Lung (tissue), 12 donors: Measurements from ENCODE around the gene DHX15. TPM values are rescaled to one million over a fixed set of nuclear protein-coding genes. Genes with fewer than 3 reads are reported as not detected.

ENCODE experiments used
- ATAC-seq: fragments of 200-7000 bp; cut with Tn5 transposase; one replicate; pipeline ENCODE4 v1.9.1; 2020; ENCODE audit warnings: moderate number of reproducible peaks; ENCODE audit not compliant: insufficient read depth, low FRiP score
- DNase-seq, 3 donors: peaks; one replicate each; pipeline ENCODE4 v3.0.0-alpha.2; 2013 to 2017
- H3K27ac ChIP-seq, 2 donors: one replicate each; pipeline ENCODE4 v1.5.1; 2013; ENCODE audit warnings: mild to moderate bottlenecking in 2 of 2, moderate library complexity in 2 of 2, control low read depth in 1 of 2, inconsistent platforms in 1 of 2, low read depth in 1 of 2, low read length in 1 of 2
- H3K27me3 ChIP-seq, 3 donors: one replicate each; pipeline ENCODE4 v1.5.1; 2013; ENCODE audit warnings: low read length in 2 of 3; ENCODE audit not compliant: control insufficient read depth in 3 of 3, insufficient read depth in 3 of 3
- H3K36me3 ChIP-seq, 4 donors: one replicate each; pipeline ENCODE4 v1.5.1; 2013; ENCODE audit warnings: low read length in 4 of 4, mild to moderate bottlenecking in 1 of 4, moderate library complexity in 1 of 4; ENCODE audit not compliant: control insufficient read depth in 4 of 4, insufficient read depth in 4 of 4
- H3K4me1 ChIP-seq, 5 donors: one replicate each; pipeline ENCODE4 v1.5.1; 2013; ENCODE audit warnings: low read length in 5 of 5, mild to moderate bottlenecking in 2 of 5, moderate library complexity in 1 of 5; ENCODE audit not compliant: control insufficient read depth in 5 of 5, insufficient read depth in 5 of 5
- H3K4me3 ChIP-seq: one replicate; pipeline ENCODE4 v1.5.1; 2013; ENCODE audit warnings: mild to moderate bottlenecking, control low read depth, moderate library complexity
- H3K9ac ChIP-seq, 2 donors: one replicate each; pipeline ENCODE4 v1.5.1; 2013; ENCODE audit warnings: low read length in 2 of 2, control low read depth in 1 of 2; ENCODE audit not compliant: insufficient read depth in 1 of 2
- H3K9me3 ChIP-seq, 4 donors: one replicate each; pipeline ENCODE4 v1.5.1; 2013; ENCODE audit warnings: low read length in 3 of 4, mild to moderate bottlenecking in 1 of 4, moderate library complexity in 1 of 4; ENCODE audit not compliant: control insufficient read depth in 4 of 4, insufficient read depth in 3 of 4
- CTCF ChIP-seq: IDR thresholded peaks from 2 replicates; pipeline ENCODE4 v1.5.1; 2012; ENCODE audit warnings: mild to moderate bottlenecking; ENCODE audit errors: control extremely low read depth, extremely low read depth
- WGBS, 2 donors: extraction: QIAGEN DNeasy Blood & Tissue Kit; methylation state at CpG; one replicate each; pipeline ENCODE4 v1.1.7; 2013; 5-methylcytosine and 5-hydroxymethylcytosine counted together
- polyA plus RNA-seq, 2 donors: library from polyadenylated mRNA; stranded (reverse); fragments of 200-250 nt; gene quantifications; one replicate each; pipeline ENCODE4 v1.2.1, GENCODE V29; 2013
- total RNA-seq, 2 donors: library from RNA; depleted of rRNA in 1 of 2; stranded (reverse); fragments of >200 nt in 1 of 2; gene quantifications; one replicate each; pipeline ENCODE4 v1.2.1, GENCODE V29; 2014 to 2021
- donor health status: control.
- donor health status: control.
- donor health status: Bipolar disorder and iron deficiency.
- donor health status: healthy.
- donor health status: DM: yes; HTN: yes; CAD: no.

Gene DHX15
- total and polyA plus RNA-seq, 4 donors, result 60.3 to 292 (median 88.0) TPM

GRCh38 chr4:24594887-24595286, 10.5 kb upstream of the DHX15 start:
- no peak for TF ChIP-seq CTCF
- H3K4me1 ChIP-seq, result peaks cover 0 to 4% (median 0%) of the 10 kb centered on the region in 5 donors

GRCh38 chr4:24589448-24589847, 5.1 kb upstream of the DHX15 start:
- Histone ChIP-seq H3K27me3 (no peaks in the 10 kb centered on the region), H3K27ac (no peak overlapping the region), H3K4me1 (peaks cover 0 to 2% (median 0%) of the 10 kb centered on the region in 5 donors), H3K9me3 (peaks cover 0 to 2% (median 0%) of the 10 kb centered on the region in 4 donors), H3K9ac (no peak overlapping the region), H3K4me3 (no peak overlapping the region), H3K36me3 (no peaks in the 10 kb centered on the region)
- 89 to 100% methylated on average over 2 of the region's 2 CpGs for WGBS, 2 donors
- ATAC-seq, result no peak
- TF ChIP-seq CTCF, result no peak
- no peak for DNase-seq

More at GRCh38 chr4:24594887-24595286, 10.5 kb upstream of the DHX15 start:
- no peak overlapping the region for H3K4me3 ChIP-seq
- H3K9ac ChIP-seq, result no peak overlapping the region
- WGBS, 2 donors, result 56 to 77% methylated on average over 2 of the region's 2 CpGs
- peaks cover 0 to 2% (median 0%) of the 10 kb centered on the region in 4 donors for H3K9me3 ChIP-seq
- DNase-seq (peak in 2 of 3 donors; percentile 54 to 69), ATAC-seq (no peak)
- no peaks in the 10 kb centered on the region for H3K27me3 ChIP-seq
- no peak overlapping the region for H3K27ac ChIP-seq
- no peaks in the 10 kb centered on the region for H3K36me3 ChIP-seq

GRCh38 chr4:24588216-24588954, 4.0 kb upstream of the DHX15 start:
- H3K4me1 ChIP-seq, result no peaks in the 10 kb centered on the region
- no peak overlapping the region for H3K9ac ChIP-seq
- WGBS, 2 donors, result 68 to 88% methylated on average over 7 of the region's 7 CpGs
- peaks cover 0 to 5% (median 0%) of the 10 kb centered on the region in 4 donors for H3K36me3 ChIP-seq
- H3K27me3 ChIP-seq, result no peaks in the 10 kb centered on the region
- H3K4me3 ChIP-seq, result no peak overlapping the region
- no peak overlapping the region for H3K27ac ChIP-seq
- H3K9me3 ChIP-seq, result peaks cover 0 to 2% (median 0%) of the 10 kb centered on the region in 4 donors
- ATAC-seq (no peak), DNase-seq (no peak)
- no peak for TF ChIP-seq CTCF
